ENCODE results near the gene RBP7.

DNA sequence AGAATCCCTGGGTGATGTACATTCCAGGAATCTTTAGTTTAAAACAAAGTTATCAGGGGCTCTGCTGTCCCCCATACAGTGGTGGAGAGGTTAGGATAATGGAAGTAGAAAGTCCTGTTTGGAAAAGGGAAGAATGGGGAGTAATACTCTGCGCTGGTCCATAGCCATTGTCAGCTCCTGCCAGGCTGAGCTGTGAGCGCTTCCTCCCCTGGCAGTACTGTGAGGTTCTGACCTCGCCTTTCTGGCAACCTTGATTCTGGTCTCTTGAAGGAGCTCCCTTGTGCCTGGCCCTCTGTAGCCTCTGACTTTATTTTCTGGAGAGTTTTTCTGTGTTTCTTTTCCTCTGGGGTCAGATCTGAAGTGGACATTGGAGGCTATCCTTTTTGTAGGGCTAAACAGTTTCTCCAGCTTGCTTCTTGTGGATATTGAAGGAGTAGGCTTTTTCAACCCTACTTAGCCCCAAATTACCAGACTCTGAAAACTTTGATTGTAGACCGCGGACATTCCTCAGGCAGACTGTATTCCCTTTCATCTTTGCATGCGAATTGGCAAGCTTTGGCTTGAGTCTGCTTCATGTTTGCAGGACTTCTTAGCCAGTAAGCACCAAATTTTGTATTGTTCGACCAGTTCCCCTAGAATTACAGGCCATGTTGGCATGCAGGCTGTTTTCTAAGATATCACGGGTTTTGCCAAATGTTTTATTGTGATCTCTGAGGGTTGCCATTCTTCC lies 49.5 kb downstream of the RBP7 start:
- TF ChIP-seq, protein P1, sequence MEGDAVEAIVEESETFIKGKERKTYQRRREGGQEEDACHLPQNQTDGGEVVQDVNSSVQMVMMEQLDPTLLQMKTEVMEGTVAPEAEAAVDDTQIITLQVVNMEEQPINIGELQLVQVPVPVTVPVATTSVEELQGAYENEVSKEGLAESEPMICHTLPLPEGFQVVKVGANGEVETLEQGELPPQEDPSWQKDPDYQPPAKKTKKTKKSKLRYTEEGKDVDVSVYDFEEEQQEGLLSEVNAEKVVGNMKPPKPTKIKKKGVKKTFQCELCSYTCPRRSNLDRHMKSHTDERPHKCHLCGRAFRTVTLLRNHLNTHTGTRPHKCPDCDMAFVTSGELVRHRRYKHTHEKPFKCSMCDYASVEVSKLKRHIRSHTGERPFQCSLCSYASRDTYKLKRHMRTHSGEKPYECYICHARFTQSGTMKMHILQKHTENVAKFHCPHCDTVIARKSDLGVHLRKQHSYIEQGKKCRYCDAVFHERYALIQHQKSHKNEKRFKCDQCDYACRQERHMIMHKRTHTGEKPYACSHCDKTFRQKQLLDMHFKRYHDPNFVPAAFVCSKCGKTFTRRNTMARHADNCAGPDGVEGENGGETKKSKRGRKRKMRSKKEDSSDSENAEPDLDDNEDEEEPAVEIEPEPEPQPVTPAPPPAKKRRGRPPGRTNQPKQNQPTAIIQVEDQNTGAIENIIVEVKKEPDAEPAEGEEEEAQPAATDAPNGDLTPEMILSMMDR (IDR thresholded peaks at IDR 0.05) = no peak
- no peak for TF ChIP-seq SIN3A (IDR thresholded peaks at IDR 0.05; ENCODE audit: borderline replicate concordance, insufficient read depth, low read depth, low read length)
- TF ChIP-seq TCF7L2 (IDR thresholded peaks at IDR 0.05; ENCODE audit: low read depth, low read length) = no peak

Data from Panc1 (cell line).